ENCODE results near the gene SAMD10. TPM values are rescaled to one million over a fixed set of nuclear protein-coding genes. Genes with fewer than 3 reads are reported as not detected.
A peak's percentile ranks its signal among the peaks of the same experiment; 100 is the strongest.

Gene SAMD10
- total RNA-seq, 1 experiment from 2014 or later: 8.8 TPM

DNA sequence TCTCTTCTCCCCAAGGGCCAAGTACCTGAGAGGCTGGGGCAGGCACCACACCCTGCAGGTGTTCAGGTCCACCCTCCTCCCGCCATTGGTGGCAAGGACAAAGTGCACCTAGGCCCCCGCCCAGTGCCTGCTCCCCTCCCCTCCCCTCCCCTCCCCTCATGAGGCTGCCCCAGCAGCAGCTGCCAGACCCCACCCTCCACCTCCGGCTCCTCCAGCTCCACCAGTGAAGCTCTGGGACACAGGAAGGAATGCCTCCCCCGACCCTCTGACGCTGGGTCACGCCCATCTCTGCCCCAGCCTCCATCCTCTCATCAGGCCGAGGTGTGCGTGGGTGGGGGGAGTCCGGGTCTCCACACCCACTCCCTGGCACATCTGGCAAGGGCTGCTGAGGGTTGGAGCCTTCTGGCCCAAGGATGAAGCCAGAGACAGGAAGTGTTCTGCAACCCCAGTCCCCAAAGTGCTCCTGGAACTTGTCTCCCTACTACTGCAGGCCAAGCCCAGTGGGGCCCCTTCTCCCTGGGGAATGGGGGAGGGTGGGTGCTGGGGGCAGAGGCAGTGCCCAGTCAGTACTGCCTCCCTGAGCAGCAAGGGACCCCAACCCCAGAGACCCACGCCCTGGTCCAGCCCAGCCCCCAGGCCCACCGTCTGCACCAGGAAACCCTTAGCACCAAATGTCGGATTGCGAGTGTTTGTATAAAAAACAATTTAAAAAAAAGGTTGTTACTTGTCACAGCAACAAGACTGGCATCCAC lies 21.6 kb downstream of the SAMD10 start:
- no TSS peak for BruUV-seq (replicated peaks)
- Histone ChIP-seq H3K4me3 (ENCODE audit: low read depth in 2 of 2, low read length in 2 of 2) (peak overlapping the region in 1 of 2 experiments; percentile 83; a peak in 3 of 4 replicates), H3K36me3 (ENCODE audit: control insufficient read depth, insufficient read depth, low read length) (peaks cover 3% of the 10 kb centered on the region; the same call in 1 of the 2 replicates), H3K4me1 (ENCODE audit: control insufficient read depth, insufficient read depth, low read length) (peaks cover 28% of the 10 kb centered on the region), H3K27me3 (ENCODE audit: control insufficient read depth, insufficient read depth, low read length) (no peaks in the 10 kb centered on the region), H3K9me3 (ENCODE audit: control insufficient read depth, insufficient read depth, low read depth, low read length) (no peaks in the 10 kb centered on the region), H3K27ac (ENCODE audit: low read length) (peak overlapping the region; percentile 91)
- ChIA-PET CTCF (no interaction called here), POLR2A (no interaction called here)
- ATAC-seq: peak; percentile 23
- in situ Hi-C loops (cut with HindIII; ENCODE audit: low pct_unique_long_range_greater_than_20kb, low sequenced_read_pairs): no loop called here
- DNase-seq (ENCODE audit: low read depth, low spot score): no peak
- intact Hi-C loops (cut with micrococcal nuclease; ENCODE audit: unreplicated experiment): no loop called here
- no peak for TF ChIP-seq TCF7L2 (IDR thresholded peaks at IDR 0.05; ENCODE audit: low read depth, low read length)

- peak; percentile 86 for ATAC-seq
- TF ChIP-seq TCF7L2 (IDR thresholded peaks at IDR 0.05; ENCODE audit: low read depth, low read length) (no peak), POLR2AphosphoS5 (IDR thresholded peaks at IDR 0.05; ENCODE audit: low read depth, low read length) (peak; percentile 83), SIN3A (IDR thresholded peaks at IDR 0.05; ENCODE audit: borderline replicate concordance, insufficient read depth, low read depth, low read length) (no peak), CTCF (IDR thresholded peaks at IDR 0.05) (no peak)
- TF ChIP-seq, protein P1, sequence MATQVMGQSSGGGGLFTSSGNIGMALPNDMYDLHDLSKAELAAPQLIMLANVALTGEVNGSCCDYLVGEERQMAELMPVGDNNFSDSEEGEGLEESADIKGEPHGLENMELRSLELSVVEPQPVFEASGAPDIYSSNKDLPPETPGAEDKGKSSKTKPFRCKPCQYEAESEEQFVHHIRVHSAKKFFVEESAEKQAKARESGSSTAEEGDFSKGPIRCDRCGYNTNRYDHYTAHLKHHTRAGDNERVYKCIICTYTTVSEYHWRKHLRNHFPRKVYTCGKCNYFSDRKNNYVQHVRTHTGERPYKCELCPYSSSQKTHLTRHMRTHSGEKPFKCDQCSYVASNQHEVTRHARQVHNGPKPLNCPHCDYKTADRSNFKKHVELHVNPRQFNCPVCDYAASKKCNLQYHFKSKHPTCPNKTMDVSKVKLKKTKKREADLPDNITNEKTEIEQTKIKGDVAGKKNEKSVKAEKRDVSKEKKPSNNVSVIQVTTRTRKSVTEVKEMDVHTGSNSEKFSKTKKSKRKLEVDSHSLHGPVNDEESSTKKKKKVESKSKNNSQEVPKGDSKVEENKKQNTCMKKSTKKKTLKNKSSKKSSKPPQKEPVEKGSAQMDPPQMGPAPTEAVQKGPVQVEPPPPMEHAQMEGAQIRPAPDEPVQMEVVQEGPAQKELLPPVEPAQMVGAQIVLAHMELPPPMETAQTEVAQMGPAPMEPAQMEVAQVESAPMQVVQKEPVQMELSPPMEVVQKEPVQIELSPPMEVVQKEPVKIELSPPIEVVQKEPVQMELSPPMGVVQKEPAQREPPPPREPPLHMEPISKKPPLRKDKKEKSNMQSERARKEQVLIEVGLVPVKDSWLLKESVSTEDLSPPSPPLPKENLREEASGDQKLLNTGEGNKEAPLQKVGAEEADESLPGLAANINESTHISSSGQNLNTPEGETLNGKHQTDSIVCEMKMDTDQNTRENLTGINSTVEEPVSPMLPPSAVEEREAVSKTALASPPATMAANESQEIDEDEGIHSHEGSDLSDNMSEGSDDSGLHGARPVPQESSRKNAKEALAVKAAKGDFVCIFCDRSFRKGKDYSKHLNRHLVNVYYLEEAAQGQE (IDR thresholded peaks at IDR 0.05; ENCODE audit: insufficient read depth in 1 of 2, low read depth in 2 of 2, low read length in 1 of 2): peak in 1 of 2 experiments; percentile 40; a peak in 1 of 4 replicates
- intact Hi-C loops (cut with micrococcal nuclease; ENCODE audit: unreplicated experiment) (no loop called here), in situ Hi-C loops (cut with HindIII; ENCODE audit: low pct_unique_long_range_greater_than_20kb, low sequenced_read_pairs) (no loop called here)
- H3K27me3 ChIP-seq (ENCODE audit: control insufficient read depth, insufficient read depth, low read length): no peaks in the 10 kb centered on the region
- no peak for DNase-seq (ENCODE audit: low read depth, low spot score)
- BruUV-seq (replicated peaks): no TSS peak
- peak overlapping the region; percentile 91 for H3K27ac ChIP-seq (ENCODE audit: low read length)
- peak overlapping the region; percentile 83 to 85 for H3K4me3 ChIP-seq (ENCODE audit: low read depth in 2 of 2, low read length in 2 of 2)
- CTCF ChIA-PET: interaction anchor here (0.6 to 1.1 kb wide), 2 partner anchors 357 to 419 kb away, joined by 3 read pairs; no protein-coding TSS in a partner anchor
- peaks cover 3% of the 10 kb centered on the region; the same call in 1 of the 2 replicates for H3K36me3 ChIP-seq (ENCODE audit: control insufficient read depth, insufficient read depth, low read length)
- peaks cover 33% of the 10 kb centered on the region for H3K4me1 ChIP-seq (ENCODE audit: control insufficient read depth, insufficient read depth, low read length)
- H3K9me3 ChIP-seq (ENCODE audit: control insufficient read depth, insufficient read depth, low read depth, low read length): no peaks in the 10 kb centered on the region
- POLR2A ChIA-PET: no interaction called here
These were observed 22.3 kb downstream of the SAMD10 start for GRCh38 chr20:63957004-63957689.
